Adrenal gland (tissue), 5 donors: ENCODE measurements around the gene NOCT.

Experiments used
- POLR2A ChIP-seq, 2 donors: fragments of 450-650 bp; IDR thresholded peaks; one replicate each; pipeline ENCODE4 v1.6.1; 2017; ENCODE audit warnings: antibody characterized with exemption in 2 of 2, mild to moderate bottlenecking in 2 of 2, moderate library complexity in 1 of 2
- TF ChIP-seq, protein P1 (sequence below), 6 experiments: fragments of 450-650 bp in 4 of 6; fragments of 200-600 bp in 2 of 6; sonication (generic) in 1 of 6; IDR thresholded peaks; 1 replicate in 5 of 6; 2 replicates in 1 of 6; pipeline versions ENCODE4 v1.5.1 to v1.8.0; 2016 to 2021; ENCODE audit warnings: antibody characterized with exemption in 6 of 6, mild to moderate bottlenecking in 2 of 6, moderate library complexity in 1 of 6
- donor health status: DM: no; HTN: no; CAD: no.

DNA sequence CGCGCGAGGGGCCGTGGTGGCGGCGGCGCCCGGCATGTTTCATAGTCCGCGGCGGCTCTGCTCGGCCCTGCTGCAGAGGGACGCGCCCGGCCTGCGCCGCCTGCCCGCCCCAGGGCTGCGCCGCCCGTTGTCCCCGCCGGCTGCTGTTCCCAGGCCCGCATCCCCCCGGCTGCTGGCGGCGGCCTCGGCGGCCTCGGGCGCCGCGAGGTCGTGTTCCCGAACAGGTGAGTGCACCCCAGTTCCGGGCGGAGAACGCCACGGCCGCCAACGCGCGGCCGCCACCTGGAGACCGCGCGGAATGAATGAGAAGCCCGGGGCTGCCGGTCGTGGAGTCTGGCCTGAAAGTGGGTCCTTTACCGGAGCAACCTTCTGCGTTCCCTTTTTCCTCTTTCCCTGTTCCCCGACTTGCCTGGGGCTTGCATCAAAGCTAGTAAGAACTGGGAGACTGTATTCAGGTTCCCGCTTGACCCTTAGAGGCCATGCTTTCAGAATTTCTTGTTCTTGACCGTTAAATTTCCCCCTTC, 429 bp downstream of the NOCT start:
- TF ChIP-seq, protein P1, sequence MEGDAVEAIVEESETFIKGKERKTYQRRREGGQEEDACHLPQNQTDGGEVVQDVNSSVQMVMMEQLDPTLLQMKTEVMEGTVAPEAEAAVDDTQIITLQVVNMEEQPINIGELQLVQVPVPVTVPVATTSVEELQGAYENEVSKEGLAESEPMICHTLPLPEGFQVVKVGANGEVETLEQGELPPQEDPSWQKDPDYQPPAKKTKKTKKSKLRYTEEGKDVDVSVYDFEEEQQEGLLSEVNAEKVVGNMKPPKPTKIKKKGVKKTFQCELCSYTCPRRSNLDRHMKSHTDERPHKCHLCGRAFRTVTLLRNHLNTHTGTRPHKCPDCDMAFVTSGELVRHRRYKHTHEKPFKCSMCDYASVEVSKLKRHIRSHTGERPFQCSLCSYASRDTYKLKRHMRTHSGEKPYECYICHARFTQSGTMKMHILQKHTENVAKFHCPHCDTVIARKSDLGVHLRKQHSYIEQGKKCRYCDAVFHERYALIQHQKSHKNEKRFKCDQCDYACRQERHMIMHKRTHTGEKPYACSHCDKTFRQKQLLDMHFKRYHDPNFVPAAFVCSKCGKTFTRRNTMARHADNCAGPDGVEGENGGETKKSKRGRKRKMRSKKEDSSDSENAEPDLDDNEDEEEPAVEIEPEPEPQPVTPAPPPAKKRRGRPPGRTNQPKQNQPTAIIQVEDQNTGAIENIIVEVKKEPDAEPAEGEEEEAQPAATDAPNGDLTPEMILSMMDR (IDR thresholded peaks at IDR 0.05): no peak
- peak in 1 of 2 donors; percentile 13 for TF ChIP-seq POLR2A (IDR thresholded peaks at IDR 0.05)
